NB4 (cell line): ENCODE data around the gene GPR17.

Experiments
- CTCF ChIP-seq: IDR thresholded peaks from one replicate; pipeline ENCODE4 v1.5.1; 2012; ENCODE audit warnings: low read depth, low read length
- POLR2A ChIP-seq: IDR thresholded peaks from 2 replicates; pipeline ENCODE4 v1.6.1; 2011; ENCODE audit warnings: mild to moderate bottlenecking; ENCODE audit not compliant: insufficient read length; ENCODE audit errors: extremely low read depth
- TF ChIP-seq, protein P1 (sequence below): IDR thresholded peaks from 2 replicates; pipeline ENCODE4 v1.6.1; 2011; ENCODE audit warnings: low read depth, low read length

GRCh38 chr2:127654084-127654837 lies 8.3 kb downstream of the GPR17 start:
- no peak for TF ChIP-seq CTCF
- no peak for TF ChIP-seq POLR2A
- TF ChIP-seq, protein P1, sequence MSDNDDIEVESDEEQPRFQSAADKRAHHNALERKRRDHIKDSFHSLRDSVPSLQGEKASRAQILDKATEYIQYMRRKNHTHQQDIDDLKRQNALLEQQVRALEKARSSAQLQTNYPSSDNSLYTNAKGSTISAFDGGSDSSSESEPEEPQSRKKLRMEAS = no peak
